ENCODE results near the gene CMBL. TPM values are rescaled to one million over a fixed set of nuclear protein-coding genes. Genes with fewer than 3 reads are reported as not detected.

The CMBL gene
- total RNA-seq, 2 experiments from 2014 or later = 0.13 TPM; not detected in 1

DNA sequence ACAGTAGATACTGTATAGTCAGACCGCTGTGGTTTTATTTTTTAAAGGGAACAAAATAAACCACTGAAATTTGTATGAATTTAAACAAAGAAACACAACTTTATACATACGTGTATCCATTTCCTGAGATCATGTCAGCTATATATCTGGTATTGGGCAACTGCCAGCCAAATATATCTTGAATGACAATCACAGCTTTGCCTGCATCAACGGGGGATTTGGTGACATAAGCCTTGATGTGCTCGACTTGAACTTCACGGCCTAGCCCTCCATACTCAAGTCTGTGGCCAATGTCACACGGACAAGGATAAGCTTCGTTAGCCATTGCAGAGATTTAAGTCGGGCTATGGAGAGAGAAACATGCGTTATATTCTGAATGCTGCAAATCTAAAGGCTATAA, 17.3 kb downstream of the CMBL start:
- Histone ChIP-seq H3K4me2 (ENCODE audit: low read length) (no peak overlapping the region), H3K36me3 (ENCODE audit: insufficient read depth, low read length) (no peaks in the 10 kb centered on the region), H2AFZ (ENCODE audit: low read length) (no peak overlapping the region), H3K79me2 (ENCODE audit: insufficient read depth, low read depth, low read length) (no peaks in the 10 kb centered on the region), H3K9me2 (ENCODE audit: insufficient read depth, low read length) (no peaks in the 10 kb centered on the region), H3K4me1 (ENCODE audit: insufficient read depth, low read length, poor library complexity, severe bottlenecking) (peaks cover 29% of the 10 kb centered on the region), H3K9me3 (ENCODE audit: low read length) (no peaks in the 10 kb centered on the region), H4K20me1 (ENCODE audit: insufficient read depth, low read length) (no peaks in the 10 kb centered on the region), H3K4me3 (ENCODE audit: low read depth, low read length, poor library complexity, severe bottlenecking) (no peak overlapping the region), H3K27ac (ENCODE audit: low read depth, low read length, poor library complexity, severe bottlenecking) (no peak overlapping the region)
- BruUV-seq (replicated peaks) = no TSS peak
- DNase-seq (ENCODE audit: low spot score) = no peak
- ChIA-PET POLR2A (interaction anchor here (0.5 to 0.9 kb wide), 3 partner anchors 8 to 314 kb away, joined by 3 to 5 read pairs (median 3); no protein-coding TSS in a partner anchor), CTCF (ENCODE audit: unreplicated experiment) (no interaction called here)
- TF ChIP-seq EZH2phosphoT487 (IDR thresholded peaks at IDR 0.05; ENCODE audit: borderline replicate concordance, low read depth, low read length) = no peak
- TF ChIP-seq, protein P1, sequence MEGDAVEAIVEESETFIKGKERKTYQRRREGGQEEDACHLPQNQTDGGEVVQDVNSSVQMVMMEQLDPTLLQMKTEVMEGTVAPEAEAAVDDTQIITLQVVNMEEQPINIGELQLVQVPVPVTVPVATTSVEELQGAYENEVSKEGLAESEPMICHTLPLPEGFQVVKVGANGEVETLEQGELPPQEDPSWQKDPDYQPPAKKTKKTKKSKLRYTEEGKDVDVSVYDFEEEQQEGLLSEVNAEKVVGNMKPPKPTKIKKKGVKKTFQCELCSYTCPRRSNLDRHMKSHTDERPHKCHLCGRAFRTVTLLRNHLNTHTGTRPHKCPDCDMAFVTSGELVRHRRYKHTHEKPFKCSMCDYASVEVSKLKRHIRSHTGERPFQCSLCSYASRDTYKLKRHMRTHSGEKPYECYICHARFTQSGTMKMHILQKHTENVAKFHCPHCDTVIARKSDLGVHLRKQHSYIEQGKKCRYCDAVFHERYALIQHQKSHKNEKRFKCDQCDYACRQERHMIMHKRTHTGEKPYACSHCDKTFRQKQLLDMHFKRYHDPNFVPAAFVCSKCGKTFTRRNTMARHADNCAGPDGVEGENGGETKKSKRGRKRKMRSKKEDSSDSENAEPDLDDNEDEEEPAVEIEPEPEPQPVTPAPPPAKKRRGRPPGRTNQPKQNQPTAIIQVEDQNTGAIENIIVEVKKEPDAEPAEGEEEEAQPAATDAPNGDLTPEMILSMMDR (conservative IDR thresholded peaks at IDR 0.05; ENCODE audit: low read length) = no peak
- intact Hi-C loops (cut with micrococcal nuclease; ENCODE audit: unreplicated experiment) = no loop called here

DNA sequence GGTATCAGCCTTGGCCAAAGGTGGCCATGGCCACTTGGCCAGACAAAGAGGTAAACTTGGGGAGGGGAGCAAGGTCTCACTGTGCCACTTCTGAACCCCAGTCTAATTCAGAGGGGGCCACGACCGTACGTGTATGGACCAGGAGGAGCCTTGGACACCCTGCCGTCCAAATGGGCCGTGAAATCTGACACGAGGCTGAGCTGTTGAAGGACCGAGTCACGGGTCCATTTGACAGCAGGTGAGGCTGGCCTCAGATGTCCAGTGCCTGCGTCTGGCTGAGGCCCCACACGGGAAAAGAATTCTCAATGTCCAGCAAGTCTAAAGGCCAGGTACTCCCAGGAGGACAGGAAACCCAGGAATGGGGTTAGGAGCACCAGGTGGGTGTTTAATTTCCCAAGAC, 17.7 kb downstream of the CMBL start:
- CTCF ChIA-PET (ENCODE audit: unreplicated experiment) = no interaction called here
- intact Hi-C loops (cut with micrococcal nuclease; ENCODE audit: unreplicated experiment) = loop anchor here (10.0 kb wide), 1 partner anchor 275 kb away; the partner anchor contains the start of gene ANKRD33B
- TF ChIP-seq, protein P1 (conservative IDR thresholded peaks at IDR 0.05; ENCODE audit: low read length) = no peak
- TF ChIP-seq EZH2phosphoT487 (IDR thresholded peaks at IDR 0.05; ENCODE audit: borderline replicate concordance, low read depth, low read length) = no peak
- Histone ChIP-seq H3K36me3 (ENCODE audit: insufficient read depth, low read length) (no peaks in the 10 kb centered on the region), H3K4me3 (ENCODE audit: low read depth, low read length, poor library complexity, severe bottlenecking) (no peak overlapping the region), H3K4me1 (ENCODE audit: insufficient read depth, low read length, poor library complexity, severe bottlenecking) (peaks cover 29% of the 10 kb centered on the region), H3K79me2 (ENCODE audit: insufficient read depth, low read depth, low read length) (no peaks in the 10 kb centered on the region), H3K4me2 (ENCODE audit: low read length) (no peak overlapping the region), H3K9me2 (ENCODE audit: insufficient read depth, low read length) (no peaks in the 10 kb centered on the region), H3K9me3 (ENCODE audit: low read length) (no peaks in the 10 kb centered on the region), H2AFZ (ENCODE audit: low read length) (no peak overlapping the region), H4K20me1 (ENCODE audit: insufficient read depth, low read length) (no peaks in the 10 kb centered on the region), H3K27ac (ENCODE audit: low read depth, low read length, poor library complexity, severe bottlenecking) (no peak overlapping the region)
- DNase-seq (ENCODE audit: low spot score) = no peak
- POLR2A ChIA-PET = interaction anchor here (0.6 to 0.9 kb wide), 2 partner anchors 9 to 70 kb away, joined by 3 read pairs; no protein-coding TSS in a partner anchor
- no TSS peak for BruUV-seq (replicated peaks)

DNA sequence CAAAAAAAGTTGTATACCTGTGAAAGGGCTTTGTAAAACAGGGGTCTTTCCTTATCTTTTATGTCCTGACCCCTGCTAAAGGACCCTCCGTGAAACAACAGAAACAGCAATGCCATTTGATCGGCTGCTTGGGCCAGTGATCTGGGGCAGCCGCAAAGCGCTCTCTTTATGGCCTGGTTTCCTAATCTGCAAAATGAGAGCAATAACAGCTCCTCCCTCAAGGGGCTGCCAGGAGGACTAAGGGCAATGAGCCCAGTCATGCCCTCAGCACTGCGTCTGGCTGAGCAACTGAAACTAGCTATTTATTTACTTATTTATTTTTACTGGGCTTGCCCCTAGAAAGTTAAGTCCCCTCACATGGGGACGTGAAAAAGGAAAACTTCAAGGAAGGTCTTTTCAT, 18.3 kb downstream of the CMBL start:
- Histone ChIP-seq H3K79me2 (ENCODE audit: insufficient read depth, low read depth, low read length) (no peaks in the 10 kb centered on the region), H2AFZ (ENCODE audit: low read length) (no peak overlapping the region), H3K4me1 (ENCODE audit: insufficient read depth, low read length, poor library complexity, severe bottlenecking) (peaks cover 34% of the 10 kb centered on the region), H3K4me2 (ENCODE audit: low read length) (peak overlapping the region; percentile 79), H3K27ac (ENCODE audit: low read depth, low read length, poor library complexity, severe bottlenecking) (no peak overlapping the region), H3K9me2 (ENCODE audit: insufficient read depth, low read length) (no peaks in the 10 kb centered on the region), H3K4me3 (ENCODE audit: low read depth, low read length, poor library complexity, severe bottlenecking) (no peak overlapping the region), H4K20me1 (ENCODE audit: insufficient read depth, low read length) (no peaks in the 10 kb centered on the region), H3K36me3 (ENCODE audit: insufficient read depth, low read length) (no peaks in the 10 kb centered on the region), H3K9me3 (ENCODE audit: low read length) (no peaks in the 10 kb centered on the region)
- intact Hi-C loops (cut with micrococcal nuclease; ENCODE audit: unreplicated experiment) = loop anchor here (10.0 kb wide), 1 partner anchor 275 kb away; the partner anchor contains the start of gene ANKRD33B
- no peak for DNase-seq (ENCODE audit: low spot score)
- TF ChIP-seq, protein P1 (conservative IDR thresholded peaks at IDR 0.05; ENCODE audit: low read length) = 0 out of 2 replicates have a peak, but pooled peaks have one; percentile 1
- TF ChIP-seq EZH2phosphoT487 (IDR thresholded peaks at IDR 0.05; ENCODE audit: borderline replicate concordance, low read depth, low read length) = no peak
- POLR2A ChIA-PET = interaction anchor here (0.6 kb wide), 1 partner anchor 13 kb away, joined by 3 read pairs; no protein-coding TSS in a partner anchor
- CTCF ChIA-PET (ENCODE audit: unreplicated experiment) = no interaction called here
- no TSS peak for BruUV-seq (replicated peaks)
